Measurements from ENCODE around the gene UAP1L1.

GRCh38 chr9:137128158-137128861 is 51.0 kb downstream of the UAP1L1 start:
- TF ChIP-seq, protein P1, sequence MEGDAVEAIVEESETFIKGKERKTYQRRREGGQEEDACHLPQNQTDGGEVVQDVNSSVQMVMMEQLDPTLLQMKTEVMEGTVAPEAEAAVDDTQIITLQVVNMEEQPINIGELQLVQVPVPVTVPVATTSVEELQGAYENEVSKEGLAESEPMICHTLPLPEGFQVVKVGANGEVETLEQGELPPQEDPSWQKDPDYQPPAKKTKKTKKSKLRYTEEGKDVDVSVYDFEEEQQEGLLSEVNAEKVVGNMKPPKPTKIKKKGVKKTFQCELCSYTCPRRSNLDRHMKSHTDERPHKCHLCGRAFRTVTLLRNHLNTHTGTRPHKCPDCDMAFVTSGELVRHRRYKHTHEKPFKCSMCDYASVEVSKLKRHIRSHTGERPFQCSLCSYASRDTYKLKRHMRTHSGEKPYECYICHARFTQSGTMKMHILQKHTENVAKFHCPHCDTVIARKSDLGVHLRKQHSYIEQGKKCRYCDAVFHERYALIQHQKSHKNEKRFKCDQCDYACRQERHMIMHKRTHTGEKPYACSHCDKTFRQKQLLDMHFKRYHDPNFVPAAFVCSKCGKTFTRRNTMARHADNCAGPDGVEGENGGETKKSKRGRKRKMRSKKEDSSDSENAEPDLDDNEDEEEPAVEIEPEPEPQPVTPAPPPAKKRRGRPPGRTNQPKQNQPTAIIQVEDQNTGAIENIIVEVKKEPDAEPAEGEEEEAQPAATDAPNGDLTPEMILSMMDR (IDR thresholded peaks at IDR 0.05), result no peak
- TF ChIP-seq POLR2A (IDR thresholded peaks at IDR 0.05), result no peak
